Activated gamma-delta T cell treated with anti-CD3 and anti-CD28 coated beads, Interleukin-2, amount 50 U/mL, for 16 hours (primary cell): Measurements from ENCODE around the gene USP31.

Experiments
- DNase-seq: peaks from one replicate; pipeline ENCODE4 v3.0.0-alpha.2; 2020; ENCODE audit warnings: low read depth

Gene USP31

GRCh38 chr16:23015580-23015979 is 133.7 kb downstream of the USP31 start:
- no peak for DNase-seq

GRCh38 chr16:23014592-23014991 is 134.7 kb downstream of the USP31 start:
- DNase-seq: no peak
